SK-N-SH treated with all-trans-retinoic acid at 6 μM for 48 hours (cell line): Measurements from ENCODE around the gene RGL4.

Source experiments
- ARNTL ChIP-seq: fragments of 450-650 bp; formaldehyde crosslinking; IDR thresholded peaks from 2 replicates; pipeline ENCODE4 v1.5.0; 2020; ENCODE audit warnings: low read depth, mild to moderate bottlenecking, moderate library complexity, borderline replicate concordance
- BACH2 ChIP-seq: fragments of 250-450 bp; sonication (Bioruptor Pico); IDR thresholded peaks from 2 replicates; pipeline ENCODE4 v1.9.0; 2021; ENCODE audit warnings: mild to moderate bottlenecking, borderline replicate concordance
- GLIS3 ChIP-seq: fragments of 250-450 bp; sonication (Bioruptor Pico); IDR thresholded peaks from 2 replicates; pipeline ENCODE4 v1.5.0; 2020; ENCODE audit warnings: mild to moderate bottlenecking, moderate library complexity
- OSR1 ChIP-seq: fragments of 250-450 bp; sonication (Bioruptor Pico); IDR thresholded peaks from 2 replicates; pipeline ENCODE4 v1.8.0; 2022; ENCODE audit warnings: moderate library complexity, mild to moderate bottlenecking, inconsistent platforms
- TF ChIP-seq, protein P1 (sequence below): fragments of 250-450 bp; sonication (Bioruptor Pico); IDR thresholded peaks from 2 replicates; pipeline ENCODE4 v1.8.0; 2020; ENCODE audit warnings: mild to moderate bottlenecking, moderate library complexity, borderline replicate concordance
- TF ChIP-seq, protein P2 (sequence below): fragments of 250-450 bp; sonication (Bioruptor Pico); IDR thresholded peaks from 2 replicates; pipeline ENCODE4 v1.5.1; 2021; ENCODE audit warnings: mild to moderate bottlenecking, moderate library complexity

- TF ChIP-seq, protein P1, sequence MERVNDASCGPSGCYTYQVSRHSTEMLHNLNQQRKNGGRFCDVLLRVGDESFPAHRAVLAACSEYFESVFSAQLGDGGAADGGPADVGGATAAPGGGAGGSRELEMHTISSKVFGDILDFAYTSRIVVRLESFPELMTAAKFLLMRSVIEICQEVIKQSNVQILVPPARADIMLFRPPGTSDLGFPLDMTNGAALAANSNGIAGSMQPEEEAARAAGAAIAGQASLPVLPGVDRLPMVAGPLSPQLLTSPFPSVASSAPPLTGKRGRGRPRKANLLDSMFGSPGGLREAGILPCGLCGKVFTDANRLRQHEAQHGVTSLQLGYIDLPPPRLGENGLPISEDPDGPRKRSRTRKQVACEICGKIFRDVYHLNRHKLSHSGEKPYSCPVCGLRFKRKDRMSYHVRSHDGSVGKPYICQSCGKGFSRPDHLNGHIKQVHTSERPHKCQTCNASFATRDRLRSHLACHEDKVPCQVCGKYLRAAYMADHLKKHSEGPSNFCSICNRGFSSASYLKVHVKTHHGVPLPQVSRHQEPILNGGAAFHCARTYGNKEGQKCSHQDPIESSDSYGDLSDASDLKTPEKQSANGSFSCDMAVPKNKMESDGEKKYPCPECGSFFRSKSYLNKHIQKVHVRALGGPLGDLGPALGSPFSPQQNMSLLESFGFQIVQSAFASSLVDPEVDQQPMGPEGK: no peak
- TF ChIP-seq GLIS3 (no peak), ARNTL (CRISPR knock-in tag) (no peak), BACH2 (CRISPR knock-in tag) (no peak), OSR1 (CRISPR knock-in tag) (no peak)
- TF ChIP-seq, protein P2, sequence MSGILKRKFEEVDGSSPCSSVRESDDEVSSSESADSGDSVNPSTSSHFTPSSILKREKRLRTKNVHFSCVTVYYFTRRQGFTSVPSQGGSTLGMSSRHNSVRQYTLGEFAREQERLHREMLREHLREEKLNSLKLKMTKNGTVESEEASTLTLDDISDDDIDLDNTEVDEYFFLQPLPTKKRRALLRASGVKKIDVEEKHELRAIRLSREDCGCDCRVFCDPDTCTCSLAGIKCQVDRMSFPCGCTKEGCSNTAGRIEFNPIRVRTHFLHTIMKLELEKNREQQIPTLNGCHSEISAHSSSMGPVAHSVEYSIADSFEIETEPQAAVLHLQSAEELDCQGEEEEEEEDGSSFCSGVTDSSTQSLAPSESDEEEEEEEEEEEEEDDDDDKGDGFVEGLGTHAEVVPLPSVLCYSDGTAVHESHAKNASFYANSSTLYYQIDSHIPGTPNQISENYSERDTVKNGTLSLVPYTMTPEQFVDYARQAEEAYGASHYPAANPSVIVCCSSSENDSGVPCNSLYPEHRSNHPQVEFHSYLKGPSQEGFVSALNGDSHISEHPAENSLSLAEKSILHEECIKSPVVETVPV: no peak
These were observed 33.1 kb upstream of the RGL4 start for GRCh38 chr22:23657727-23658126.
